PC-3 (cell line): ENCODE results near the gene B4GALNT3. TPM values are rescaled to one million over a fixed set of nuclear protein-coding genes. Genes with fewer than 3 reads are reported as not detected.

ENCODE experiments used
- ATAC-seq: fragments of 200-7000 bp; cut with Tn5 transposase; 2 replicates; pipeline ENCODE4 v1.9.1; 2020; ENCODE audit warnings: mild to moderate bottlenecking, moderate library complexity
- BruUV-seq: library from RNA; stranded (reverse); fragments of 400-500 nt; replicated peaks from 2 replicates; lab custom pipeline; 2021; lab: Mats Ljungman, UMichigan
- CTCF ChIA-PET: fragments of 300-600 bp; sonication (Branson Sonifier 250); formaldehyde crosslinking; loops from one replicate; lab custom pipeline; 2022; ENCODE audit warnings: antibody characterized with exemption; lab: Charles Lee
- POLR2A ChIA-PET: fragments of 300-600 bp; sonication (Branson Sonifier 250); formaldehyde crosslinking; loops from one replicate; lab custom pipeline; 2022; ENCODE audit warnings: antibody characterized with exemption; ENCODE audit not compliant: unreplicated experiment; lab: Charles Lee
- DNase-seq: peaks from one replicate; pipeline ENCODE4 v3.0.0-alpha.2; 2015
- H2AFZ ChIP-seq: fragments of 300-600 bp; sonication (generic); 2 replicates; pipeline ENCODE4 v1.6.0; 2016; ENCODE audit warnings: antibody characterized with exemption, low read length
- H3F3A ChIP-seq: fragments of 300-600 bp; sonication (generic); one replicate; pipeline ENCODE4 v1.6.0; 2017; ENCODE audit warnings: antibody characterized with exemption, low read length, control low read depth, mild to moderate bottlenecking; ENCODE audit not compliant: unreplicated experiment
- H3K27ac ChIP-seq: fragments of 300-600 bp; sonication (generic); 2 replicates; pipeline ENCODE4 v1.5.1; 2016; ENCODE audit warnings: mild to moderate bottlenecking, low read length
- H3K27me3 ChIP-seq: fragments of 300-600 bp; sonication (generic); 2 replicates; pipeline ENCODE4 v1.6.1; 2016; ENCODE audit warnings: low read length, mixed read lengths
- H3K36me3 ChIP-seq: fragments of 300-600 bp; sonication (generic); 2 replicates; pipeline ENCODE4 v1.6.1; 2016; ENCODE audit warnings: low read depth, mixed run types, low read length, mixed read lengths
- H3K4me1 ChIP-seq: fragments of 300-600 bp; sonication (generic); 2 replicates; pipeline ENCODE4 v1.5.1; 2016; ENCODE audit warnings: low read length; ENCODE audit not compliant: insufficient read depth
- H3K4me2 ChIP-seq: fragments of 300-600 bp; sonication (generic); 2 replicates; pipeline ENCODE4 v1.6.0; 2016; ENCODE audit warnings: low read length
- H3K4me3 ChIP-seq: fragments of 300-600 bp; sonication (generic); 2 replicates; pipeline ENCODE4 v1.5.1; 2016; ENCODE audit warnings: mild to moderate bottlenecking, low read length, mixed read lengths
- H3K79me2 ChIP-seq: fragments of 300-600 bp; sonication (generic); 2 replicates; pipeline ENCODE4 v1.6.1; 2017; ENCODE audit warnings: low read length, mixed read lengths
- H3K9ac ChIP-seq: fragments of 300-600 bp; sonication (generic); 2 replicates; pipeline ENCODE4 v1.6.0; 2016; ENCODE audit warnings: mild to moderate bottlenecking, low read length
- H3K9me2 ChIP-seq: fragments of 300-600 bp; sonication (generic); replicated peaks from 2 replicates; pipeline ENCODE4 v1.6.1; 2016; ENCODE audit warnings: mixed run types, low read length, mixed read lengths
- H3K9me3 ChIP-seq: fragments of 300-600 bp; sonication (generic); 2 replicates; pipeline ENCODE4 v1.6.1; 2016; ENCODE audit warnings: low read length, mixed read lengths
- H4K20me1 ChIP-seq: fragments of 300-600 bp; sonication (generic); 2 replicates; pipeline ENCODE4 v1.6.1; 2016; ENCODE audit warnings: low read length, mixed read lengths
- CTCF ChIP-seq: fragments of 300-600 bp; sonication (generic); conservative IDR thresholded peaks from 2 replicates; pipeline ENCODE4 v1.5.1; 2017; ENCODE audit warnings: antibody characterized with exemption, low read depth, mild to moderate bottlenecking, low read length
- EZH2 ChIP-seq: fragments of 300-600 bp; sonication (generic); IDR thresholded peaks from one replicate; pipeline ENCODE4 v1.6.1; 2017; ENCODE audit warnings: antibody characterized with exemption, mild to moderate bottlenecking, low read length; ENCODE audit not compliant: unreplicated experiment
- EZH2phosphoT487 ChIP-seq: fragments of 300-600 bp; sonication (generic); IDR thresholded peaks from 2 replicates; pipeline ENCODE4 v1.6.1; 2018; ENCODE audit warnings: mild to moderate bottlenecking, antibody characterized with exemption, low read length, borderline replicate concordance
- intact Hi-C: fragments of 100-400 bp; cut with micrococcal nuclease; formaldehyde crosslinking; loops from 2 replicates; pipeline ENCODE4 v1.9.0; 2023
- total RNA-seq: library from RNA; depleted of rRNA; stranded (reverse); fragments of >200 nt; gene quantifications from 2 replicates; pipeline ENCODE4 v1.2.3, GENCODE V29; 2014

B4GALNT3 gene
- total RNA-seq, 1 experiment from 2014 or later, result 3.7 TPM

- no peak for TF ChIP-seq EZH2
- TF ChIP-seq CTCF, result no peak
- TF ChIP-seq EZH2phosphoT487, result no peak
- ChIA-PET POLR2A (no interaction called here), CTCF (no interaction called here)
- Histone ChIP-seq H4K20me1 (no peaks in the 10 kb centered on the region), H3K9ac (no peak overlapping the region), H3K4me2 (no peak overlapping the region), H3K9me3 (no peaks in the 10 kb centered on the region), H3K36me3 (no peaks in the 10 kb centered on the region), H3K27ac (no peak overlapping the region), H3K4me1 (no peaks in the 10 kb centered on the region), H3K9me2 (no peaks in the 10 kb centered on the region), H3F3A (no peaks in the 10 kb centered on the region), H3K79me2 (no peaks in the 10 kb centered on the region), H3K4me3 (no peak overlapping the region), H2AFZ (no peak overlapping the region), H3K27me3 (no peaks in the 10 kb centered on the region)
- no TSS peak for BruUV-seq
- intact Hi-C loops, result no loop called here
- no peak for ATAC-seq
- no peak for DNase-seq
These were observed 127.6 kb downstream of the B4GALNT3 start for GRCh38 chr12:587132-588023.

- BruUV-seq, result no TSS peak
- no peak for TF ChIP-seq CTCF
- no peak for TF ChIP-seq EZH2phosphoT487
- no peak for TF ChIP-seq EZH2
- CTCF ChIA-PET, result no interaction called here
These were observed 128.2 kb downstream of the B4GALNT3 start for GRCh38 chr12:588024-588322.

GRCh38 chr12:588646-589045 lies 128.9 kb downstream of the B4GALNT3 start:
- Histone ChIP-seq H3K9me3 (no peaks in the 10 kb centered on the region), H3K9ac (no peak overlapping the region), H3K4me2 (no peak overlapping the region), H2AFZ (no peak overlapping the region), H3K27ac (no peak overlapping the region), H3K79me2 (no peaks in the 10 kb centered on the region), H3K27me3 (no peaks in the 10 kb centered on the region), H3F3A (no peaks in the 10 kb centered on the region), H3K4me3 (no peak overlapping the region), H3K4me1 (no peaks in the 10 kb centered on the region), H3K36me3 (no peaks in the 10 kb centered on the region), H4K20me1 (no peaks in the 10 kb centered on the region), H3K9me2 (no peaks in the 10 kb centered on the region)
- no peak for ATAC-seq
- TF ChIP-seq EZH2phosphoT487, result no peak
- BruUV-seq, result no TSS peak
- DNase-seq, result no peak
- POLR2A ChIA-PET, result no interaction called here
- CTCF ChIA-PET, result no interaction called here
- intact Hi-C loops, result no loop called here

More at GRCh38 chr12:588024-588322, 128.2 kb downstream of the B4GALNT3 start:
- Histone ChIP-seq H3K9me3 (no peaks in the 10 kb centered on the region), H3F3A (no peaks in the 10 kb centered on the region), H3K4me2 (no peak overlapping the region), H2AFZ (no peak overlapping the region), H3K36me3 (no peaks in the 10 kb centered on the region), H3K9me2 (no peaks in the 10 kb centered on the region), H3K4me1 (no peaks in the 10 kb centered on the region), H3K4me3 (no peak overlapping the region), H3K9ac (no peak overlapping the region), H4K20me1 (no peaks in the 10 kb centered on the region), H3K27me3 (no peaks in the 10 kb centered on the region), H3K27ac (no peak overlapping the region), H3K79me2 (no peaks in the 10 kb centered on the region)
- ATAC-seq (no peak), DNase-seq (no peak)
- intact Hi-C loops, result no loop called here
- POLR2A ChIA-PET, result no interaction called here
